HUES48 (cell line): ENCODE results near the gene GPS1.

Experiments
- H3K27ac ChIP-seq: one replicate; pipeline ENCODE4 v1.7.0; 2013; ENCODE audit warnings: low read depth, low read length, inconsistent platforms
- H3K27me3 ChIP-seq: 2 replicates; pipeline ENCODE4 v1.6.1; 2013; ENCODE audit warnings: mild to moderate bottlenecking, low read length; ENCODE audit not compliant: control insufficient read depth, insufficient read depth
- H3K36me3 ChIP-seq: 2 replicates; pipeline ENCODE4 v1.6.1; 2013; ENCODE audit warnings: low read length; ENCODE audit not compliant: control insufficient read depth, insufficient read depth
- H3K4me1 ChIP-seq: 2 replicates; pipeline ENCODE4 v1.6.1; 2013; ENCODE audit warnings: mild to moderate bottlenecking, low read length; ENCODE audit not compliant: control insufficient read depth, insufficient read depth
- H3K4me3 ChIP-seq: 2 replicates; pipeline ENCODE4 v1.5.1; 2013; ENCODE audit warnings: mild to moderate bottlenecking, low read depth, low read length
- H3K9ac ChIP-seq: 2 replicates; pipeline ENCODE4 v1.6.1; 2013; ENCODE audit warnings: mild to moderate bottlenecking, low read depth, low read length, moderate library complexity
- H3K9me3 ChIP-seq: 2 replicates; pipeline ENCODE4 v1.6.1; 2013; ENCODE audit warnings: low read length; ENCODE audit not compliant: control insufficient read depth, insufficient read depth

Gene GPS1

GRCh38 chr17:82049106-82049505, 2.6 kb upstream of the GPS1 start:
- Histone ChIP-seq H3K27me3 (no peaks in the 10 kb centered on the region), H3K36me3 (peaks cover 42% of the 10 kb centered on the region), H3K4me1 (no peaks in the 10 kb centered on the region), H3K4me3 (no peak overlapping the region), H3K27ac (no peak overlapping the region), H3K9ac (no peak overlapping the region), H3K9me3 (no peaks in the 10 kb centered on the region)

GRCh38 chr17:82049521-82049971, 2.2 kb upstream of the GPS1 start:
- H3K4me3 ChIP-seq: no peak overlapping the region
- H3K27ac ChIP-seq: no peak overlapping the region
- H3K36me3 ChIP-seq: peaks cover 47% of the 10 kb centered on the region
- no peaks in the 10 kb centered on the region for H3K4me1 ChIP-seq
- no peaks in the 10 kb centered on the region for H3K9me3 ChIP-seq
- no peaks in the 10 kb centered on the region for H3K27me3 ChIP-seq
- H3K9ac ChIP-seq: no peak overlapping the region

GRCh38 chr17:82050152-82050760, 1.4 kb upstream of the GPS1 start:
- H3K27me3 ChIP-seq: no peaks in the 10 kb centered on the region
- H3K4me3 ChIP-seq: peak overlapping the region; percentile 89; the same call in 1 of the 2 replicates
- no peak overlapping the region for H3K9ac ChIP-seq
- H3K4me1 ChIP-seq: no peaks in the 10 kb centered on the region
- no peak overlapping the region for H3K27ac ChIP-seq
- H3K36me3 ChIP-seq: peaks cover 54% of the 10 kb centered on the region
- no peaks in the 10 kb centered on the region for H3K9me3 ChIP-seq

- Histone ChIP-seq H3K9ac (peak overlapping the region; percentile 16; the same call in 1 of the 2 replicates), H3K4me1 (no peaks in the 10 kb centered on the region), H3K36me3 (peaks cover 61% of the 10 kb centered on the region), H3K27me3 (no peaks in the 10 kb centered on the region), H3K9me3 (no peaks in the 10 kb centered on the region), H3K27ac (no peak overlapping the region), H3K4me3 (peak overlapping the region; percentile 89)
Observed at GRCh38 chr17:82050761-82051641, 697 bp upstream of the GPS1 start.

GRCh38 chr17:82052638-82053059, 951 bp downstream of the GPS1 start:
- Histone ChIP-seq H3K4me3 (peak overlapping the region; percentile 89), H3K9me3 (no peaks in the 10 kb centered on the region), H3K27ac (no peak overlapping the region), H3K36me3 (peaks cover 68% of the 10 kb centered on the region), H3K27me3 (no peaks in the 10 kb centered on the region), H3K4me1 (no peaks in the 10 kb centered on the region), H3K9ac (no peak overlapping the region; the same call in 1 of the 2 replicates)

- Histone ChIP-seq H3K4me1 (no peaks in the 10 kb centered on the region), H3K9ac (no peak overlapping the region), H3K4me3 (peak overlapping the region; percentile 89; the same call in 1 of the 2 replicates), H3K27ac (no peak overlapping the region), H3K27me3 (no peaks in the 10 kb centered on the region), H3K36me3 (peaks cover 68% of the 10 kb centered on the region), H3K9me3 (no peaks in the 10 kb centered on the region)
Observed at GRCh38 chr17:82053130-82053529, 1.4 kb downstream of the GPS1 start.

GRCh38 chr17:82053556-82054263, 2.0 kb downstream of the GPS1 start:
- Histone ChIP-seq H3K9ac (no peak overlapping the region), H3K9me3 (no peaks in the 10 kb centered on the region), H3K36me3 (peaks cover 70% of the 10 kb centered on the region), H3K4me3 (no peak overlapping the region), H3K27me3 (no peaks in the 10 kb centered on the region), H3K27ac (no peak overlapping the region), H3K4me1 (no peaks in the 10 kb centered on the region)

- H3K9ac ChIP-seq: no peak overlapping the region
- H3K36me3 ChIP-seq: peaks cover 67% of the 10 kb centered on the region
- no peak overlapping the region for H3K27ac ChIP-seq
- H3K4me1 ChIP-seq: no peaks in the 10 kb centered on the region
- H3K27me3 ChIP-seq: no peaks in the 10 kb centered on the region
- no peaks in the 10 kb centered on the region for H3K9me3 ChIP-seq
- H3K4me3 ChIP-seq: no peak overlapping the region
Observed at GRCh38 chr17:82054351-82055022, 2.8 kb downstream of the GPS1 start.

GRCh38 chr17:82055023-82055964, 3.6 kb downstream of the GPS1 start:
- H3K27me3 ChIP-seq: no peaks in the 10 kb centered on the region
- no peak overlapping the region for H3K9ac ChIP-seq
- H3K36me3 ChIP-seq: peaks cover 67% of the 10 kb centered on the region
- no peak overlapping the region for H3K27ac ChIP-seq
- H3K4me1 ChIP-seq: no peaks in the 10 kb centered on the region
- H3K4me3 ChIP-seq: no peak overlapping the region
- H3K9me3 ChIP-seq: no peaks in the 10 kb centered on the region
